Putamen (tissue), 1 donor: ENCODE results near the gene SPDYE2.
"Not testable (repeated sequence)": the region's sequence is repeated elsewhere in the genome, so short reads cannot be mapped to it uniquely, and the experiment has no call there.

ENCODE experiments used
- DNase-seq: peaks from one replicate; pipeline ENCODE4 v3.0.0-alpha.2; 2016; ENCODE audit warnings: low spot score

Gene SPDYE2

DNA sequence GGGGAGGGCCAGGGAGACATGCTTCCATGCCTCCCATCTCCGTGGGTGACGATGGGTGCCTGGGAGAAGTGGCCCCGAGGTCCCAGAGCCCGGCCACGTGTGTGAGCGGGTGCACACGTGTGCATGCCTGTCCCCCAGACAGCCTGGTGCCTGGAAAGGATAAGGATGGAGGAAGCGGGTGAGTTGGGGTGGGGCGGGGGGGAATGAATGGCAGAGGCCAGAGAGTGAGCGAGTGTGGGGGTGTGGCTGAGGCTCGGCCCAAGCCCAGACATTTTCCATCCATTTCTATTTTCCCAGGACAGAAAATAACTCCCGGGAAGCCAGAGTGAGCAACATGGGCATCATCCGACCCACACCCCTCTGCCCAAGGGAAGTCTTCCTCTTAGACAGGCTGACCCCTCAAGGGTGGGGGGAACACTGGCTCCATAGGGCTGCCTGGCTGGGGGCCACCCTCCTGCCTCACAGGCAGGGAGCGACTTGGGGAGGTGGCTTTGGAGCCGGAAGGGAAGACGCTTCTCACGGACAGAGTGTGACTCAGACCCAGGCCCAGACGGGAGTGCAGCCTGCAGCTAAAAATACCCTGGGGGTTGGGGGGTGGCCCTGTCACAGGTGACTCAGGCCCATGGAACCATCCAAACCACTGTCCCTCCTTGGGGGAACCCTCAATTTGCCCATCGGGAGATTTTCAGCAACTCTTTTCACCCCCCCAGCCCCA is 53.6 kb downstream of the SPDYE2 start:
- DNase-seq, result not testable (repeated sequence)

DNA sequence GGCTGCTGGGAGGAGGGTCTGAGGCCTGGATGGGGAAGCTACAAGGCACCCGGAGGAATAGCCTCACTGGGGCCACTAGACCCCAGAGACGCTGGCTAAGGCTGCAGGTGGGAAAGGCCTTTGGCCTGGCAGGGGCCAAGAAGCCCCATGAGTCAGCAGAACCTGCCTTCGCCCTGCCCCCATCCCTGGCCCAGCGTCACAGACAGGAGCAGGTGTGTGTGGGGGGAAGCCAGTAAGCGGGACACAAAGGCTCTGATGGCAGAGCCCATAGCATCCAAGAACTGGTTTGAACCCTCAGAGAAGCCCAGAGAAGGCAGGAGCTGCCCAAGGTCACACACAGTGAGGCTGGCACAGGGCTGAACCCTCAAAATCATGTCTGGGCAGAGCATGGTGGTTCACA is 55.8 kb downstream of the SPDYE2 start:
- not testable (repeated sequence) for DNase-seq

DNA sequence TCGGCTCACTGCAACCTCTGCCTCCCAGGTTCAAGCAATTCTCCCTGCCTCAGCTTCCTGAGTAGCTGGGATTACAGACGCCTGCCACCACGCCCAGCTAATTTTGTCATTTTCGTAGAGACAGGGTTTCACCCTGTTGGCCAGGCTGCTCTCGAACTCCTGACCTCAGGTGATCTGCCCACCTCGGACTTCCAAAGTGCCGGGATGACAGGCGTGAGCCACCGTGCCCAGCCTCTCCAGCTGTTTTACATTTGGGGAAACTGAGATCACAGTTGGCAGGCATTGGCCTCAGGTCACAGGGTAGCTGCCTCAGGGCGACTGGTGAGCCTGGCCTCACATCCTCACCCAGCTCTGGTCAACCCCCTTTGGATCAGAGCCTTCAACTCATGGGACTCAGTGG is 58.7 kb downstream of the SPDYE2 start:
- not testable (repeated sequence) for DNase-seq

DNA sequence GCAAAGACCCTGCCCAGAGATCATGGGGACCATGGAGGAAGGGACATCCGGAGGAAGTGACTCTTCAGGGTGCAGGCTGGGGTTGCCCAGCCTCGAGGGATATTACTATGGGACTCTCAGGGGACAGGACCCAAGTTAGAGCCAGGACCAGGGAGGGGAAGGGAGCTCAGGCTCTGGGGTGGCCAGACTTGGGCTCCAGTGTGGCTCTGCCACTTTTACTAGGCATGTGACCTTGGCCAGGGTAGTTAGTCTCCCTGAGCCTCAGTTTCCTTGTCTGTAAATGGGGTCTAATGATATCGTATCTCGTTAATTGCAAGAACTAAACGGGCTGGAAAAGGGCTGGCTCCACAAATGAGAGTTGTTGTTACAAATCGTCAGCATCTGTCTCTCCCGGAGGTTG is 59.4 kb downstream of the SPDYE2 start:
- DNase-seq, result not testable (repeated sequence)

DNA sequence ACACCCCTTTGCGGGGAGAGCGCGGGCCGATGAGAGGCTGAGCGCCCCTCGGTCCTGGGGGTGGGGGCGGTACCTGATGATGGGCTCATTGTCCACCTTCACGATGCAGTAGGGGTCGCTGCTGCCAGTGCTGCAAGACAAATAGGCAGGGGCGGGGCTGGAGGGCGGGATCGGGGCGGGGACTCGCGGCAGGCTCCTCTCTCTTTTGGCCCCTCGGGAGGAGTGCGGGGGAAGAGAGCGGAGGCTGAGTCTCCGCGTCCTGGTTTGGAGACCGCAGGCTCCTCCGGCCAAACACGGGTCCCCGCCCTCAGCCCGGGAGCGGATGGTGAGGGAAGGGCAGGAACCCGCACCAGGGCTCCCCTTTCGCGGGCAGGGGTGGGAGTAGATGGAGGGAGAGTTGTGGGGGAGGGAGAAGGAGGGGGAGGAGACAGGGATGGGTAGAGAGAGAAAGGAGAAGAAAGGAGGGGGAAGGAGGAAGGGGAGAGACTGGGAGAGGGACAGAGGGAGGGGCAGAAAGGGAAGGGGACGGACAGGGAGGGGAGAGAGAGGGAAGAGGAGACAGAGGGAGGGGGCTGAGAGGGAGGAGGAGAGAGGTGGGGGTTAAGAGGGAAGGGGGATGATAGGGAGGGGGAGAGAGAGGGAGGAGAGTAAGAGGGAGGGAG is 60.1 kb downstream of the SPDYE2 start:
- DNase-seq, result not testable (repeated sequence)

DNA sequence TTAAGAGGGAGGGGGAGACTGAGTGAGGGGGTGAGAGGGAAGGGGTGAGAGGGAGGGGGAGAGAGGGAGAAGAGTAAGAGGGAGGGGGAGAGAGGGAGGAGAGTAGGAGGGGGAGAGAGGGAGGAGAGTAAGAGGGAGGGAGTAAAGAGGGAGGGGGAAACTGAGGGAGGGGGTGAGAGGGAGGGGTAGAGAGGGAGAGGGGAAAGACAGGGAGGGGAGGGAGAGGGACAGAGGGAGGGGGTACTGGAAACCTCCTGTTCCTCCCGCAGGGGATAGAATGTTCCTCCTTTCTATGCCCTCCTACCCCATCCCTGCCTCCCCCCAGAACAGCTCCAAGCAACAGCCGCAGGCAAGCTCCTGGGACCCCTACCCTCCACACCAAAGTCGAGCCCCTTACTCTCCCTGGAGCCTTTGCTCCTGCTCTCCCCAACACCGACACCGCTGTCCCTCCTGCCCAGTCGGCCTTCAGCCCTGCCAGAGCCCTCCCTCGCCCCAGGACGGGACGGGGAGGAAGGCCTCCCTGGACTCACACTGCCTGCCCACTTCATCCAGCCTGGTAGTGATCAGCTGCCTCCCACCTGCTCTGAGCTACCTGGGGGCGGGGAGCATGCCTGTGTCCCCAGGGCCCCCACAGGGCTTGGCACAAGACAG is 60.8 kb downstream of the SPDYE2 start:
- DNase-seq, result peak; percentile 7
